ENCODE data around the gene MAN1A1. TPM values are rescaled to one million over a fixed set of nuclear protein-coding genes. Genes with fewer than 3 reads are reported as not detected.

The MAN1A1 gene
- total RNA-seq, 2 donors from 2014 or later = 17.9 to 27.9 TPM

- H3K36me3 ChIP-seq = no peaks in the 10 kb centered on the region
- WGBS = 8% methylated on average over 16 of the region's 16 CpGs
- peak overlapping the region; percentile 84 to 91 for H3K27ac ChIP-seq
- H3K27me3 ChIP-seq (replicated peaks; ENCODE audit: insufficient read depth) = no peaks in the 10 kb centered on the region
- DNase-seq (ENCODE audit: low spot score) = peak; percentile 30
- H3K4me1 ChIP-seq (replicated peaks) = no peaks in the 10 kb centered on the region
- H3K9me3 ChIP-seq = no peaks in the 10 kb centered on the region
- intact Hi-C loops (cut with DNase I) = loop anchor here (5.0 to 10.0 kb wide), 2 partner anchors 190 to 627 kb away; no protein-coding TSS in a partner anchor
- peak overlapping the region; percentile 79 to 95 for H3K4me3 ChIP-seq
- no peak for TF ChIP-seq POLR2AphosphoS5 (IDR thresholded peaks at IDR 0.05)
- TF ChIP-seq POLR2A (IDR thresholded peaks at IDR 0.05) = no peak
- no peak for TF ChIP-seq CTCF (IDR thresholded peaks at IDR 0.05)
Measured at GRCh38 chr6:119347466-119348095, 2.0 kb downstream of the MAN1A1 start.

- H3K36me3 ChIP-seq = no peaks in the 10 kb centered on the region
- H3K4me1 ChIP-seq (replicated peaks) = no peaks in the 10 kb centered on the region
- H3K27ac ChIP-seq = peak overlapping the region in 1 of 2 donors; percentile 25
- no peaks in the 10 kb centered on the region for H3K9me3 ChIP-seq
- TF ChIP-seq POLR2A (IDR thresholded peaks at IDR 0.05) (no peak), CTCF (IDR thresholded peaks at IDR 0.05) (no peak), POLR2AphosphoS5 (IDR thresholded peaks at IDR 0.05) (no peak)
- DNase-seq (ENCODE audit: low spot score) = no peak
- intact Hi-C loops (cut with DNase I) = loop anchor here (5.0 to 10.0 kb wide), 2 partner anchors 190 to 628 kb away; no protein-coding TSS in a partner anchor
- no peaks in the 10 kb centered on the region for H3K27me3 ChIP-seq (replicated peaks; ENCODE audit: insufficient read depth)
- no peak overlapping the region for H3K4me3 ChIP-seq
- WGBS = 11% methylated on average over 1 of the region's 1 CpG
Measured at GRCh38 chr6:119346936-119347335, 2.6 kb downstream of the MAN1A1 start.

GRCh38 chr6:119346450-119346849, 3.1 kb downstream of the MAN1A1 start:
- Histone ChIP-seq H3K4me3 (no peak overlapping the region), H3K4me1 (replicated peaks) (no peaks in the 10 kb centered on the region), H3K27ac (peak overlapping the region in 1 of 2 donors; percentile 25), H3K9me3 (no peaks in the 10 kb centered on the region), H3K27me3 (replicated peaks; ENCODE audit: insufficient read depth) (no peaks in the 10 kb centered on the region), H3K36me3 (no peaks in the 10 kb centered on the region)
- 36% methylated on average over 8 of the region's 8 CpGs for WGBS
- intact Hi-C loops (cut with DNase I) = loop anchor here (5.0 to 10.0 kb wide), 2 partner anchors 189 to 628 kb away; no protein-coding TSS in a partner anchor
- no peak for TF ChIP-seq POLR2A (IDR thresholded peaks at IDR 0.05)
- TF ChIP-seq CTCF (IDR thresholded peaks at IDR 0.05) = no peak
- no peak for TF ChIP-seq POLR2AphosphoS5 (IDR thresholded peaks at IDR 0.05)
- no peak for DNase-seq (ENCODE audit: low spot score)

GRCh38 chr6:119345114-119345513, 4.4 kb downstream of the MAN1A1 start:
- WGBS = 34% methylated on average over 2 of the region's 2 CpGs
- Histone ChIP-seq H3K4me1 (replicated peaks) (no peaks in the 10 kb centered on the region), H3K4me3 (no peak overlapping the region), H3K27me3 (replicated peaks; ENCODE audit: insufficient read depth) (no peaks in the 10 kb centered on the region), H3K9me3 (no peaks in the 10 kb centered on the region), H3K36me3 (no peaks in the 10 kb centered on the region), H3K27ac (no peak overlapping the region)
- no peak for TF ChIP-seq POLR2A (IDR thresholded peaks at IDR 0.05)
- no peak for TF ChIP-seq POLR2AphosphoS5 (IDR thresholded peaks at IDR 0.05)
- TF ChIP-seq CTCF (IDR thresholded peaks at IDR 0.05) = no peak
- DNase-seq (ENCODE audit: low spot score) = no peak
- intact Hi-C loops (cut with DNase I) = loop anchor here (5.0 to 10.0 kb wide), 2 partner anchors 188 to 630 kb away; no protein-coding TSS in a partner anchor

GRCh38 chr6:119344306-119344705, 5.3 kb downstream of the MAN1A1 start:
- Histone ChIP-seq H3K27me3 (replicated peaks; ENCODE audit: insufficient read depth) (no peaks in the 10 kb centered on the region), H3K4me3 (no peak overlapping the region), H3K27ac (no peak overlapping the region), H3K36me3 (no peaks in the 10 kb centered on the region), H3K4me1 (replicated peaks) (no peaks in the 10 kb centered on the region), H3K9me3 (no peaks in the 10 kb centered on the region)
- DNase-seq (ENCODE audit: low spot score) = no peak
- intact Hi-C loops (cut with DNase I) = loop anchor here (10.0 kb wide), 1 partner anchor 630 kb away; no protein-coding TSS in a partner anchor
- WGBS = 50% methylated on average over 1 of the region's 1 CpG
- TF ChIP-seq CTCF (IDR thresholded peaks at IDR 0.05) (no peak), POLR2AphosphoS5 (IDR thresholded peaks at IDR 0.05) (no peak), POLR2A (IDR thresholded peaks at IDR 0.05) (no peak)

Measured in prostate gland (tissue), 2 donors.